Raji (cell line): ENCODE results near the gene SOD2.

ENCODE experiments used
- POLR2A ChIP-seq: IDR thresholded peaks from 2 replicates; pipeline ENCODE4 v1.6.1; 2011; ENCODE audit warnings: low read depth, low read length, control low read depth; ENCODE audit not compliant: insufficient read depth

Gene SOD2

DNA sequence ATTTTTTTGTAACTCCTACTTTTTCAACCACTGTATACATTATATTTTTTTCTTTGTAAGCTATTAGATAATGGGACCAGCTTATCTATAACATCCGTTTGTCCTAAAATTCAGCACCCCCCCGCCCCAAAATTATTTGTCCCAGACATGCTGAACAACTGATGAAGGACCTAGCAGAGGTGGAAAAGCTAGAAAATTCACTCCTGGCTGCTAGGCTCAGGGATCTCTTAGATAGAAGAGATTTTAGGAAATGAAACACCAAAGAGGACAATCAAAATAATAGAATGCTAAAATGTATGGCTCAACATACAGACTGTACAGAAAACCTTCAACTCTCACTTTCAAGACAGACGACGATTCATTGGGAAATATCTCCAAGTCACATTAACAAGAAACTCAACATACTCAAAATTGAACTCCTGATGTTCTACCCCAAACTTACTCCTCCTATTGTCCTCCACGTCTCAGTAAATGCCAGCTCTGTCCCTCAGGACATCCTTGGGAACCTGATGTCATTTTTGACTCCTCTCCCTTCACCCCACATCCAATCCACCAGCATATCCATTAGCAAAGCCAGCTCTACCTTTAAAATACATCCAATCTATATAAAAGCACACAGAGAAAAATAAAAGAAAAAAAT, 4.7 kb downstream of the SOD2 start:
- TF ChIP-seq POLR2A = no peak

- TF ChIP-seq POLR2A = no peak
Observed at GRCh38 chr6:159687341-159687740, 5.7 kb downstream of the SOD2 start.

DNA sequence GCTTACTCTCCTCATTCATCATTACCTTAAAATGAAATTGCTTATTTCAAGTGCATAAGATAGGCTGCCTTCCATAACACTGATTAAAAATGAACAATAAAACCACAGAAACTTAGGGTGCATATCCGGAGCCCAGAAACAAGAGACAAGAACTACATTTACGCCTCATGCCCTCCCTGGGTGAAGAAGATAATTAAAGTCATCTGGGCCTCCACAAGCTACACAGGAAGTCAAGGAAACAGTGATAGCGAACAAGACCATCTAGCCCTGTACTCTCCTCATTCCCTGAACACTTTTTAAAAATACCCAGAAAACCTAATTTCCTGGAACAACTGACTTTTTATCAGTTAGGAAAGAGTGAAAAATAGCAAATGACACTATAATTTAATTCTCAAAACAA, 6.3 kb downstream of the SOD2 start:
- TF ChIP-seq POLR2A = no peak

DNA sequence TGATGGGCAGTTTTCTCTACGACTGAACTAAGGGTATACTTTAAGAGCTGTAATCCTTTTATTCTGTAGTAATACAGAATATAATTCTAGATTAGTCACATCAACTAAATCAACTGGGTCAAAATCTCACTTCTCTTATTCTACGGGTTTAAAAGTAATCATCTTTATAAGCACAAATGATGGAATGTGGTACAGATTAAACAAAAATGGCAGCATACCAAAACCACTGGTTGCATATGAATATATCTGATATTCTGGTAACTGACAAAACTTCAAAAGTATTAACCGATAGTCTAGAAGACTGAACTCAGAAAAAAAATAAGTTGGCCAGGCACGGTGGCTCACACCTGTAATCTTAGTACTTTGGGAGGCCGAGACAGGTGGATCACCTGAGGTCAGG, 7.0 kb downstream of the SOD2 start:
- TF ChIP-seq POLR2A = no peak

GRCh38 chr6:159684013-159684304, 9.1 kb downstream of the SOD2 start:
- no peak for TF ChIP-seq POLR2A

- no peak for TF ChIP-seq POLR2A
Observed at GRCh38 chr6:159682810-159683209, 10.2 kb downstream of the SOD2 start.

DNA sequence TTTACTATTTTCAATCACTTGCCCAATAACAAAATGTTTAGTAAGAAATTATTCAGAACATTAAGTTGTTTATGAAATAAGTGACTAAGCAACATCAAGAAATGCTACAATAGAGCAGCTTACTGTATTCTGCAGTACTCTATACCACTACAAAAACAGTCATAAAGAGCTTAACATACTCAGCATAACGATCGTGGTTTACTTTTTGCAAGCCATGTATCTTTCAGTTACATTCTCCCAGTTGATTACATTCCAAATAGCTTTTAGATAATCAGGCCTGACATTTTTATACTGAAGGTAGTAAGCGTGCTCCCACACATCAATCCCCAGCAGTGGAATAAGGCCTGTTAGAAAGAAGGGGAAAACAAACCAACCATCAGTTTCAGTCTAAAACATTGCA, 10.7 kb downstream of the SOD2 start:
- no peak for TF ChIP-seq POLR2A

DNA sequence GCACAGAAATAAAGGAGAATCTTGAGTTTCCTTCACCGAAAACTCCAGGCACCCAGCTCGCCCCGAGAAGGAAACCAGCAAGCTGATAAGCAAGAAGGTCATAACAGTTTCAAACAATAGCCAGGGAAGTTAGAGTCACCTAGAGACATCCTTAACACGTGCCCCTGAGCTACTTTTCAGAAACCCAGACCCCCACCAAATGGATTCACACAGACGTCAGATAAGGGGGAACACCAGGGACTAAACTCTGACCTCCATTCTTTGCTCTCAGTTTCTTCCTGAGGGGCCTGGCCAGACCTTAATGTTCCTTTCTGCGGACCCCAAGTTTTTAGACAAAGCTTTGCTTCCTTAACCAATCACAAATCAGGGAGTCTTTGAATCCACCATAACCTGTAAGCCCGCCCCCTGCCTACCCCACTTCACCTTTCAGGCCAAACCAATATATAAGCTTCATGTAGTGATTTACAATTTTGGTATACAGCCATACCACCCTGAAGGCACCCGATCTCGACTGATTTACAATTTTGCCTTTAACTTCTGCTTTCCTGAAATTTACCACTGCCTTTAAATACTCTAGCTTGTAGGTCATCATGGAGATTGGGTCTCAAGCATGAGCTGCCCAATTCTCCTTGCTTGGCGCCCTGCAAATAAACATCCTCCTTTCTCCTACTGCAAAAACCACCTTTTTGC, 11.7 kb downstream of the SOD2 start:
- TF ChIP-seq POLR2A = no peak

- TF ChIP-seq POLR2A = no peak
Observed at GRCh38 chr6:159680104-159680503, 12.9 kb downstream of the SOD2 start.

- no peak for TF ChIP-seq POLR2A
Observed at GRCh38 chr6:159679091-159680077, 13.7 kb downstream of the SOD2 start.

- no peak for TF ChIP-seq POLR2A
Observed at GRCh38 chr6:159678574-159678973, 14.5 kb downstream of the SOD2 start.

DNA sequence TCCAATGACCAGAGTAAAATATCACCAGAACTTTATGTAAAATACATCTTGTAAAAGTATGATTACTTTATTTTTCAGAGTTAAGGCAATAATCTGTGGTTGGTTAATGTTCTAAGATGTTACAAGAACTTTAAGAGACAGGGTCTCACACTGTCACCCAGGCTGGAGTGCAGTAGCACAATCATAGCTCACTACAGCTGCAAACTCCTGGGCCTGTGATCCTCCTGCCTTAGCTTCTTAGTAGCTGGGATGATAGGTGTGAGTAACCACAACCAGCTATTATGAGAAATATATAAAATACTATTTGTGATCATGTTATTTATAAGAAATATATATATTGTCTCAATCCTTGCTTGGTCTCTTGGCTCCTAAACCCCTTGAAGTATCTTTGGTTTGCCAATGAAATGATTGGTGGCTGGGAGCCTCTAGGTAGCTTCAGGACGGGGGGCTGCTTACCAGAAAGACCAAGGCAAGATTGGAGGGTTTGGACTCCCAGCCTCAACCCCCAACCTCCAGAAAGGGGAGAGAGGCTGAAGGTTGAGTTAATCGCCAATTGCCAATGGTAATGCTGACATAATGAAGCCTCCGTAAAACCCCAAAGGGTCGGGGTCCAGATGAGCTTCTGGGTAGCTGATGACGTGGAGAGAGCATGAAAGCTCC, 15.4 kb downstream of the SOD2 start:
- TF ChIP-seq POLR2A = no peak

DNA sequence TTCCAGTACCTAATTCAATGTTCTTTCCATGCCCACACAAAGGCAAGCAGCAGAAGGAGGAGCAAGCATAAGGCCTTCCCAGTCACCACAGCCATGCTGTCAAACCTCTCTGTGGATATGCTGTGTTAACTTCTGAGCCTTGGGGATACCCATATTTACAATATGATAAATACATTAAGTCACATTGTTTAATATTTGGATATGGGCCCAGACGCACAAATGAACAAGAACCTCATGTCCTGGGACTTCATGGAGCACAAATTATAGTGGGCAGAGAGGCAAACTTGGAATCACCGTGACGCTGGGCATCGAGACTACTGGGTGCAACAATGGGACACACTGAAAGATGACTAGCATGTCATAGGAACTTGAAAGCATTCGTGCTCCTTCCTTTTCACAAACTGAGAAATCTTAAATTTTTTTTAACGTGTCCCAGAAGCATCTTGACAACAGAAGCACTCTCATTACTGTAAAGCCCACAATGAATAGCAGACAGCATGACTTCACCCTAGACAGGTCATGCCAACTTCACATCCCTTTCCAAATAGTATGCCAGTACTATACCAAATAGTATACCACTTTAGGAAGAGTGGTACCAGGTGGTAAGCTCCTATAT, 16.0 kb downstream of the SOD2 start:
- TF ChIP-seq POLR2A = no peak

DNA sequence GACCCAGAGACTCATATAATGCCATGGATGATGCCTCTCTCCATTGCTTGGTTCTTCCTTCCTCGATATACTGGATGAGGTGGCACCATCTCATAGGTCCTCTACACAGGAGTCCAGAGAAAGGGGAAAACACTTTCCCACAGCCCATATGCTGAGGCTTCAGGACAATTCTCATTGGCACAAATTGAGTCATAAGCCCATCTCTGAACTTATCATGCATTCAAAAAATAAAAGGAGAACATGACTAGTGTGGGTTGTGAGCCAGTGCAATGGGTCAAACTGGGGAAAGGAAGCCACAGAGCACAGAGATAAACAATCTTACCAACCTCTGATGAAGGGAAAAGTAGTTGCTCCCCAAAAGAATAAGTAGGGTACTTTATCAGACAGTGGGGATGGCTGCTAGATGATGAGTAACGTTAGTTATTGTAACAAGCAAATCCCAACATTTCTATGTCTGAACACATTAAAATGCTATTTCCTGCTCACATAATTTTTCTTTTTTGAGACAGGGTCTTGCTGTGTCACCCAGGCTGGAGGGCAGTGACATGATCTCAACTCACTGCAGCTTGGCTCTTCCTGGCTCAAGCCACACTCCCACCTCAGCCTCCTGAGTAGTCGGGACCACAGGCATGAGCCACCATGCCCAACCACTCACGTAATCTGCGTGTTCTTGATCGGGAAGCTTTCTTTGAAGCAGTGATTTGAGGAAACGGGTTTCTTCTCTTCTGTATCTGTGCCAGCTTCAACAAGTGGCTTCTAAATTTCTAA, 27.0 kb downstream of the SOD2 start:
- no peak for TF ChIP-seq POLR2A
